ENCODE data around the gene FAM161B.

- TF ChIP-seq, protein P1, sequence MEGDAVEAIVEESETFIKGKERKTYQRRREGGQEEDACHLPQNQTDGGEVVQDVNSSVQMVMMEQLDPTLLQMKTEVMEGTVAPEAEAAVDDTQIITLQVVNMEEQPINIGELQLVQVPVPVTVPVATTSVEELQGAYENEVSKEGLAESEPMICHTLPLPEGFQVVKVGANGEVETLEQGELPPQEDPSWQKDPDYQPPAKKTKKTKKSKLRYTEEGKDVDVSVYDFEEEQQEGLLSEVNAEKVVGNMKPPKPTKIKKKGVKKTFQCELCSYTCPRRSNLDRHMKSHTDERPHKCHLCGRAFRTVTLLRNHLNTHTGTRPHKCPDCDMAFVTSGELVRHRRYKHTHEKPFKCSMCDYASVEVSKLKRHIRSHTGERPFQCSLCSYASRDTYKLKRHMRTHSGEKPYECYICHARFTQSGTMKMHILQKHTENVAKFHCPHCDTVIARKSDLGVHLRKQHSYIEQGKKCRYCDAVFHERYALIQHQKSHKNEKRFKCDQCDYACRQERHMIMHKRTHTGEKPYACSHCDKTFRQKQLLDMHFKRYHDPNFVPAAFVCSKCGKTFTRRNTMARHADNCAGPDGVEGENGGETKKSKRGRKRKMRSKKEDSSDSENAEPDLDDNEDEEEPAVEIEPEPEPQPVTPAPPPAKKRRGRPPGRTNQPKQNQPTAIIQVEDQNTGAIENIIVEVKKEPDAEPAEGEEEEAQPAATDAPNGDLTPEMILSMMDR (IDR thresholded peaks at IDR 0.05) = no peak
- TF ChIP-seq CBX2 (IDR thresholded peaks at IDR 0.05; ENCODE audit: borderline replicate concordance, low read depth) = no peak
- no peak for TF ChIP-seq CEBPB (IDR thresholded peaks at IDR 0.05)
- no peak for TF ChIP-seq MAX (IDR thresholded peaks at IDR 0.05)
- no peak for TF ChIP-seq ESRRA (IDR thresholded peaks at IDR 0.05; ENCODE audit: borderline replicate concordance, low read length)
- TF ChIP-seq, protein P2, sequence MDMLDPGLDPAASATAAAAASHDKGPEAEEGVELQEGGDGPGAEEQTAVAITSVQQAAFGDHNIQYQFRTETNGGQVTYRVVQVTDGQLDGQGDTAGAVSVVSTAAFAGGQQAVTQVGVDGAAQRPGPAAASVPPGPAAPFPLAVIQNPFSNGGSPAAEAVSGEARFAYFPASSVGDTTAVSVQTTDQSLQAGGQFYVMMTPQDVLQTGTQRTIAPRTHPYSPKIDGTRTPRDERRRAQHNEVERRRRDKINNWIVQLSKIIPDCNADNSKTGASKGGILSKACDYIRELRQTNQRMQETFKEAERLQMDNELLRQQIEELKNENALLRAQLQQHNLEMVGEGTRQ (IDR thresholded peaks at IDR 0.05) = no peak
- no peak for TF ChIP-seq BHLHE40 (IDR thresholded peaks at IDR 0.05; ENCODE audit: low read depth, low read length)
- no peak for TF ChIP-seq RNF2 (IDR thresholded peaks at IDR 0.05; ENCODE audit: borderline replicate concordance, low read depth)
- no peak for TF ChIP-seq CHD4 (IDR thresholded peaks at IDR 0.05; ENCODE audit: borderline replicate concordance)
- TF ChIP-seq JUN (IDR thresholded peaks at IDR 0.05) = no peak
- TF ChIP-seq CHD2 (IDR thresholded peaks at IDR 0.05; ENCODE audit: low read length, partially characterized antibody) = no peak
- TF ChIP-seq POLR2A (IDR thresholded peaks at IDR 0.05; ENCODE audit: low read length) = no peak
- TF ChIP-seq POLR2AphosphoS2 (conservative IDR thresholded peaks at IDR 0.05; ENCODE audit: low read length) = no peak
These were observed 8.7 kb upstream of the FAM161B start for GRCh38 chr14:73958591-73958990.

All from A549 (cell line).